Measurements from ENCODE around the gene FERMT3. TPM values are rescaled to one million over a fixed set of nuclear protein-coding genes. Genes with fewer than 3 reads are reported as not detected.

Gene FERMT3
- total and polyA plus RNA-seq, 2 of the 8 experiments (the other 6 are each of a cell fraction or from before 2014, with no cell fraction given) = 1.4 to 3.7 TPM

DNA sequence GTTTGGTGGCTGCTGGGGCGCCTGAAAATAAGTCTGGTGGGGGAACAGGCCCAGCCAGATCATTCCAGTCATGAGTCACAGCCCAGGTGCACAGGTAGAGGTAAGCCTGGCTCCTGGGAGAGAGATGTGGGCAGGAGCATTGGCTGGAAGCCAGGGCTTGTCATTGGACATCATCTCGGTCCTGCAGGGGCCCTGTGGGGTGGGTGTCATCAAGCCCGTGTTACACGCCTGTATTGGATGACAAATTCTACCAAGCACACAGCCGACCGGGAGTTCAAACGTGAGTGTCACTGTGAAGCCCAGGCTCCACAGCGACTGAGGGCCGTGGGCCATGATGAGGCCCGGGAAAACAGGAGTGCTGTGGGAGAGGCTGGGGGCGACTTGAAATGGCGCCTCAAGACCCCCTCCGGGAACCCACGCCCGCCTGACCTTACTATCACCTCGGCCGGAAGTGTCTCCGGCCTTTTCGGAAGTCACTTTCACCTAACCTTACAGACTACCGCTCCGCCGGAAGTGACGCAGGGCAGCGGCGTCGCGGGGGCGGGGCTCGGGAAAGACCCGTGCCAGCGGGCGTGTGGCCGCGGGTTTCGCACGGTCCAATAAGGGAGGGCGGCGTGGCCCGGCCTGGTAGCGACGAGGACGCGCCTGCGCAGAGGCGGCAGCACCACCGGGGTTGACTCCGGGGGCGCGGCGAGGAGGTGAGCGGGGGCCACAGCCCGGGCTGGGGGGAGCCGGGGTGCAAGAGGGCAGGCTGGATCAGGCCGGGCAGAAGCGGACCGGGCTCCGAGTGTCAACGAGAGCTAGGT lies 34.1 kb downstream of the FERMT3 start, which contains the start of gene FKBP2 (continued):
- TF ChIP-seq RBBP5 (IDR thresholded peaks at IDR 0.05; ENCODE audit: borderline replicate concordance, low read depth, low read length) = no peak
- TF ChIP-seq KDM1A (IDR thresholded peaks at IDR 0.05; ENCODE audit: borderline replicate concordance, low read length) = no peak

Data from H1 (cell line).